Aorta (tissue), 5 donors: Measurements from ENCODE around the gene NHSL1. TPM values are rescaled to one million over a fixed set of nuclear protein-coding genes. Genes with fewer than 3 reads are reported as not detected.

Experiments used
- ATAC-seq: fragments of 200-7000 bp; cut with Tn5 transposase; one replicate; pipeline ENCODE4 v1.9.1; 2022; ENCODE audit warnings: moderate library complexity; ENCODE audit not compliant: low FRiP score
- DNase-seq, 2 donors: peaks; one replicate each; pipeline ENCODE4 v3.0.0-alpha.2; 2020
- H3K27ac ChIP-seq, 2 donors: one replicate each; pipeline ENCODE4 v1.5.1; 2013; ENCODE audit warnings: low read length in 2 of 2, mild to moderate bottlenecking in 2 of 2, moderate library complexity in 2 of 2, control low read depth in 1 of 2, inconsistent platforms in 1 of 2, low read depth in 1 of 2
- H3K27me3 ChIP-seq, 2 donors: one replicate each; pipeline ENCODE4 v1.6.1; 2013; ENCODE audit warnings: control low read depth in 1 of 2, low read length in 1 of 2, mild to moderate bottlenecking in 1 of 2, moderate library complexity in 1 of 2; ENCODE audit not compliant: insufficient read depth in 2 of 2, control insufficient read depth in 1 of 2
- H3K36me3 ChIP-seq, 2 donors: one replicate each; pipeline ENCODE4 v1.6.1; 2013; ENCODE audit warnings: control low read depth in 1 of 2, low read length in 1 of 2, mild to moderate bottlenecking in 1 of 2; ENCODE audit not compliant: insufficient read depth in 2 of 2, control insufficient read depth in 1 of 2
- H3K4me1 ChIP-seq, 2 donors: one replicate each; pipeline ENCODE4 v1.6.1; 2013; ENCODE audit warnings: low read length in 2 of 2, control low read depth in 1 of 2, mild to moderate bottlenecking in 1 of 2, moderate library complexity in 1 of 2; ENCODE audit not compliant: insufficient read depth in 2 of 2, control insufficient read depth in 1 of 2
- H3K4me3 ChIP-seq, 2 donors: one replicate each; pipeline ENCODE4 v1.5.1; 2013; ENCODE audit warnings: low read length in 2 of 2, control low read depth in 1 of 2, mild to moderate bottlenecking in 1 of 2
- H3K9me3 ChIP-seq: one replicate; pipeline ENCODE4 v1.6.1; 2013; ENCODE audit warnings: mild to moderate bottlenecking, low read length; ENCODE audit not compliant: control insufficient read depth
- WGBS, 2 donors: extraction: QIAGEN DNeasy Blood & Tissue Kit; methylation state at CpG; one replicate each; pipeline ENCODE4 v1.1.7; 2013; 5-methylcytosine and 5-hydroxymethylcytosine counted together
- intact Hi-C, 2 donors: fragments of 100-400 bp; cut with DNase I; formaldehyde crosslinking; loops; one replicate each; pipeline versions ENCODE4 v1.14.2 to v1.15.0; 2022
- polyA plus RNA-seq, 2 donors: library from polyadenylated mRNA; stranded (reverse); fragments of 200-250 nt; gene quantifications; one replicate each; pipeline ENCODE4 v1.2.3, GENCODE V29; 2013
- total RNA-seq, 2 donors: library from RNA; stranded (reverse); fragmentation: NEBNext Ultra II Directional; extraction: Animal tissue kit (Norgen Biotek cat#: 25700); gene quantifications; one replicate each; pipeline ENCODE4 v1.2.1, GENCODE V29; 2021
- donor health status: healthy with polysubstance abuse.
- donor health status: Bipolar disorder and iron deficiency.
- donor health status: DM: no; HTN: no; CAD: no.
- donor health status: DM: no; HTN: no; CAD: no.
- donor health status: DM: yes; HTN: yes; CAD: no.

NHSL1 gene
- total and polyA plus RNA-seq, 4 donors: 0.56 to 25.2 (median 8.1) TPM

DNA sequence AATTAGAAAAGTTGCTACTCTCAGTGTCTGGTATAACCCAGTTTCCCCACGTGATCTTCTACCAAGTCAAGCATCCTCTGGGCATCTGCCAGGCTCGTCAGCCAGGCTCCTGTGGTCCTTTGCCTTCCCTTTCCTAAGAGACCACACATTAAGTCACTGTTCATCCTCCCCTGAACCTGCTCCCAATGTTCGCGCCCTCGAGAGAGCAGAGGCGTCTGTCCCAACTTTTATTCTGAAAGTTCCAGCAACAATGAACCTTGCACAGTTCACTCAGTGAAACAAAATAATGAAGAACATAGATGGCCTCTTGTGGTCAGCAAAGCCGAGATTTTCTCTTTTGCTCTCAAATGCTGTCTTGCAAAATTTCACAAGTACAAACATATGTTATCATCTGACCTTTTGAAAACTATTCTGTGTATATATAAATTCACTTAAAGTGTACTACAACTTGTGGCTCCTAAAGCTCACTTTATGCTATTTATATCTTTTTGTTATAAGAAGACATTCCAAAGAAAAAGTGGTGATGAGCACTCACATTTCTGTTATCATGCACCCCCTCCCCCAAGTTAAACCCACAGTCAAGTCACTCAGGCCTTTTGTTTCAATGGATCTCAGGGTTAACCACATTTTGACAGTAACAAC lies 39.2 kb upstream of the NHSL1 start:
- DNase-seq (no peak), ATAC-seq (no peak)
- H3K4me1 ChIP-seq: no peaks in the 10 kb centered on the region
- H3K9me3 ChIP-seq: no peaks in the 10 kb centered on the region
- 72 to 82% methylated on average over 7 of the region's 7 CpGs for WGBS, 2 donors
- intact Hi-C loops: no loop called here
- no peaks in the 10 kb centered on the region for H3K36me3 ChIP-seq
- H3K27me3 ChIP-seq: no peaks in the 10 kb centered on the region
- H3K27ac ChIP-seq: no peak overlapping the region
- H3K4me3 ChIP-seq: no peak overlapping the region

DNA sequence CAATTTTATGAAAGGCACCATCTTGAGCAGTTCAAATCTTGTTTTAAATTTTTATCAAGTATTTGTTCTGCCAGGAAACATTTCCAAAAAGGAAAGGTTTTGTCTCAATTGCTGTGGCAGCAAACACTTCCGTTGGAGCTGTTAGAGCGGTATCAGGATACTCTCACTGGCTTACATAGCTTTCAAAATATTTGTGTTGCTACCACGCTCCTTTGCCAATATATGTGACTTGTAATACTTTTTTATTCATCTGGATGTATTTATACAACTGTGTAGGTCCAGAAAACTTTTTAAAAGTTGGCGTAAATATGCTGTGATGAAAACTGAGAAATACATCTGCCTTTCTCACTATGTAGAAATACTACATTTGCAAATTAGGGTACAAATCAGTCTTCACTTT lies 37.8 kb upstream of the NHSL1 start:
- Histone ChIP-seq H3K4me3 (no peak overlapping the region), H3K4me1 (no peaks in the 10 kb centered on the region), H3K9me3 (no peaks in the 10 kb centered on the region), H3K36me3 (no peaks in the 10 kb centered on the region), H3K27me3 (no peaks in the 10 kb centered on the region), H3K27ac (no peak overlapping the region)
- 6 to 10% methylated on average over 4 of the region's 4 CpGs for WGBS, 2 donors
- no peak for DNase-seq
- intact Hi-C loops: no loop called here
- no peak for ATAC-seq

GRCh38 chr6:138535728-138536455 lies 36.6 kb upstream of the NHSL1 start:
- Histone ChIP-seq H3K27me3 (no peaks in the 10 kb centered on the region), H3K27ac (no peak overlapping the region), H3K9me3 (no peaks in the 10 kb centered on the region), H3K36me3 (no peaks in the 10 kb centered on the region), H3K4me3 (no peak overlapping the region), H3K4me1 (no peaks in the 10 kb centered on the region)
- no peak for DNase-seq
- intact Hi-C loops: no loop called here
- WGBS, 2 donors: 83 to 86% methylated on average over 6 of the region's 6 CpGs
- ATAC-seq: no peak

GRCh38 chr6:138533667-138534066 lies 34.4 kb upstream of the NHSL1 start:
- WGBS, 2 donors: 77 to 85% methylated on average over 2 of the region's 2 CpGs
- intact Hi-C loops: no loop called here
- no peak for ATAC-seq

GRCh38 chr6:138531387-138531786 lies 32.1 kb upstream of the NHSL1 start:
- intact Hi-C loops: no loop called here
- no peak overlapping the region for H3K4me3 ChIP-seq
- no peak for ATAC-seq
- 98 to 100% methylated on average over 2 of the region's 2 CpGs for WGBS, 2 donors
- no peaks in the 10 kb centered on the region for H3K9me3 ChIP-seq
- no peak overlapping the region for H3K27ac ChIP-seq
- no peak for DNase-seq
- no peaks in the 10 kb centered on the region for H3K4me1 ChIP-seq
- H3K27me3 ChIP-seq: no peaks in the 10 kb centered on the region
- H3K36me3 ChIP-seq: no peaks in the 10 kb centered on the region

More at GRCh38 chr6:138533667-138534066, 34.4 kb upstream of the NHSL1 start:
- no peak overlapping the region for H3K27ac ChIP-seq
- no peak overlapping the region for H3K4me3 ChIP-seq
- H3K4me1 ChIP-seq: no peaks in the 10 kb centered on the region
- no peaks in the 10 kb centered on the region for H3K9me3 ChIP-seq
- no peaks in the 10 kb centered on the region for H3K27me3 ChIP-seq
- no peaks in the 10 kb centered on the region for H3K36me3 ChIP-seq
- DNase-seq: no peak

DNA sequence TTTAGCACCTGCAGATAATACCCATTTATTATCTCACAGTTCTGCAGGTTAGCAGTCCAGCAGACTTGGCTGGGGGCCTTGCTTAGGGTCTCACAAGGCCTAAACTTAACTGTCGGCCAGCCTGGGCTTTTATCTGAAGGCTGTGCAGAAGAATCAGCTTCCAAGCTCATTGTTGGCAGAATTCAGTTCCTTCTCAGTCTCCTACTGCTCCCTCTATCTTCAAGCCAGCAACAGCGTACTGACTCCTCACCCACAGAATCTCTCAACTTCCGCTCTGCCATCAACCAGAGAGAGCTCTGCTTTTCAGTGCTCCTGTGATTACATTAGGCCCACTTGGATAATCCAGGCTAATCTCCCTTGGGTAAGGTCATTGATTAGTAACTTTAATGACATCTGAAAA lies 30.2 kb upstream of the NHSL1 start:
- Histone ChIP-seq H3K27me3 (no peaks in the 10 kb centered on the region), H3K9me3 (no peaks in the 10 kb centered on the region), H3K36me3 (no peaks in the 10 kb centered on the region), H3K4me3 (no peak overlapping the region), H3K4me1 (no peaks in the 10 kb centered on the region), H3K27ac (no peak overlapping the region)
- ATAC-seq (no peak), DNase-seq (no peak)
- 92 to 94% methylated on average over 3 of the region's 3 CpGs for WGBS, 2 donors
- intact Hi-C loops: no loop called here

- DNase-seq (no peak), ATAC-seq (no peak)
- no peak overlapping the region for H3K4me3 ChIP-seq
- intact Hi-C loops: no loop called here
- H3K27ac ChIP-seq: no peak overlapping the region
- H3K36me3 ChIP-seq: no peaks in the 10 kb centered on the region
- no peaks in the 10 kb centered on the region for H3K4me1 ChIP-seq
- no peaks in the 10 kb centered on the region for H3K27me3 ChIP-seq
- 96 to 99% methylated on average over 2 of the region's 2 CpGs for WGBS, 2 donors
- H3K9me3 ChIP-seq: no peaks in the 10 kb centered on the region
Observed at GRCh38 chr6:138528956-138529355, 29.7 kb upstream of the NHSL1 start.

GRCh38 chr6:138528137-138528536 lies 28.8 kb upstream of the NHSL1 start:
- no peak overlapping the region for H3K4me3 ChIP-seq
- ATAC-seq: no peak
- no peak overlapping the region for H3K27ac ChIP-seq
- H3K36me3 ChIP-seq: no peaks in the 10 kb centered on the region
- WGBS, 2 donors: 43 to 46% methylated on average over 1 of the region's 1 CpG
- no peaks in the 10 kb centered on the region for H3K27me3 ChIP-seq
- intact Hi-C loops: no loop called here
- H3K4me1 ChIP-seq: no peaks in the 10 kb centered on the region
- no peaks in the 10 kb centered on the region for H3K9me3 ChIP-seq
- no peak for DNase-seq

GRCh38 chr6:138527411-138528088 lies 28.3 kb upstream of the NHSL1 start:
- 55 to 66% methylated on average over 8 of the region's 8 CpGs for WGBS, 2 donors

More at GRCh38 chr6:138527411-138528088, 28.3 kb upstream of the NHSL1 start:
- H3K27ac ChIP-seq: no peak overlapping the region
- no peaks in the 10 kb centered on the region for H3K36me3 ChIP-seq
- ATAC-seq (no peak), DNase-seq (no peak)
- no peaks in the 10 kb centered on the region for H3K9me3 ChIP-seq
- no peaks in the 10 kb centered on the region for H3K4me1 ChIP-seq
- intact Hi-C loops: no loop called here
- H3K4me3 ChIP-seq: no peak overlapping the region
- no peaks in the 10 kb centered on the region for H3K27me3 ChIP-seq
